GM23338 (cell line): Measurements from ENCODE around the gene ANKZF1. TPM values are rescaled to one million over a fixed set of nuclear protein-coding genes. Genes with fewer than 3 reads are reported as not detected.
A peak's percentile ranks its signal among the peaks of the same experiment; 100 is the strongest.

Experiments used
- ATAC-seq: fragments of 200-7000 bp; cut with Tn5 transposase; 3 replicates; pipeline ENCODE4 v1.9.1; 2020
- DNase-seq: peaks from one replicate; pipeline ENCODE4 v3.0.0-alpha.2; 2015; ENCODE audit warnings: low spot score
- H2AFZ ChIP-seq: fragments of 200-600 bp; sonication (generic); 2 replicates; pipeline ENCODE4 v1.8.0; 2016; ENCODE audit warnings: antibody characterized with exemption, mild to moderate bottlenecking, moderate library complexity
- H3F3A ChIP-seq: fragments of 200-600 bp; sonication (generic); replicated peaks from 2 replicates; pipeline ENCODE4 v1.8.0; 2017; ENCODE audit warnings: antibody characterized with exemption, mixed run types, low read depth
- H3K27ac ChIP-seq: fragments of 200-600 bp; sonication (generic); 2 replicates; pipeline ENCODE4 v1.6.1; 2016; ENCODE audit warnings: low read depth
- H3K27me3 ChIP-seq: fragments of 200-600 bp; sonication (generic); 2 replicates; pipeline ENCODE4 v1.8.0; 2016; ENCODE audit warnings: mild to moderate bottlenecking, mixed run types, moderate library complexity; ENCODE audit not compliant: insufficient read depth
- H3K36me3 ChIP-seq: fragments of 200-600 bp; sonication (generic); 2 replicates; pipeline ENCODE4 v1.8.0; 2016; ENCODE audit warnings: mild to moderate bottlenecking; ENCODE audit not compliant: insufficient read depth
- H3K4me1 ChIP-seq: fragments of 200-600 bp; sonication (generic); 2 replicates; pipeline ENCODE4 v1.8.0; 2016; ENCODE audit warnings: mild to moderate bottlenecking, moderate library complexity; ENCODE audit not compliant: insufficient read depth
- H3K4me2 ChIP-seq: fragments of 200-600 bp; sonication (generic); 2 replicates; pipeline ENCODE4 v1.7.1; 2017; ENCODE audit warnings: mixed run types
- H3K4me3 ChIP-seq: fragments of 200-600 bp; sonication (generic); 2 replicates; pipeline ENCODE4 v1.6.1; 2016; ENCODE audit warnings: mixed run types
- H3K79me2 ChIP-seq: fragments of 200-600 bp; sonication (generic); replicated peaks from 2 replicates; pipeline ENCODE4 v1.8.0; 2017; ENCODE audit warnings: mild to moderate bottlenecking; ENCODE audit not compliant: insufficient read depth
- H3K9me2 ChIP-seq: fragments of 200-600 bp; sonication (generic); 2 replicates; pipeline ENCODE4 v1.8.0; 2017; ENCODE audit not compliant: insufficient read depth
- H4K20me1 ChIP-seq: fragments of 200-600 bp; sonication (generic); replicated peaks from 2 replicates; pipeline ENCODE4 v1.8.0; 2017; ENCODE audit warnings: mild to moderate bottlenecking; ENCODE audit not compliant: insufficient read depth
- H3K27ac Mint-ChIP-seq: 2 replicates; pipeline ENCODE4 v1.8.0; 2020; ENCODE audit warnings: inconsistent platforms, mild to moderate bottlenecking, moderate library complexity, mixed read lengths
- H3K27me3 Mint-ChIP-seq: 3 replicates; pipeline ENCODE4 v1.8.0; 2022; ENCODE audit warnings: low read depth, mild to moderate bottlenecking, moderate library complexity, mixed read lengths, inconsistent platforms; ENCODE audit not compliant: insufficient read depth, poor library complexity
- H3K36me3 Mint-ChIP-seq: 3 replicates; pipeline ENCODE4 v1.8.0; 2021; ENCODE audit warnings: low read depth, mild to moderate bottlenecking, inconsistent platforms, moderate library complexity, mixed read lengths
- H3K4me1 Mint-ChIP-seq: 3 replicates; pipeline ENCODE4 v1.8.0; 2020; ENCODE audit warnings: mild to moderate bottlenecking, inconsistent platforms, mixed read lengths
- H3K4me3 Mint-ChIP-seq: 3 replicates; pipeline ENCODE4 v1.8.0; 2021; ENCODE audit warnings: moderate library complexity, mild to moderate bottlenecking, inconsistent platforms, mixed read lengths
- H3K9me3 Mint-ChIP-seq: 3 replicates; pipeline ENCODE4 v1.8.0; 2020; ENCODE audit warnings: moderate library complexity, mild to moderate bottlenecking, inconsistent platforms, mixed read lengths
- CREB1 ChIP-seq: fragments of 250-450 bp; sonication (Bioruptor Pico); IDR thresholded peaks from 2 replicates; pipeline ENCODE4 v1.5.0; 2020; ENCODE audit warnings: low read depth, mild to moderate bottlenecking, moderate library complexity
- CTCF ChIP-seq, 2 experiments: fragments of 200-600 bp in 1 of 2; sonication (generic) in 1 of 2; conservative IDR thresholded peaks; 2 replicates each; pipeline versions ENCODE4 v1.5.1 to v1.6.1; 2016 to 2017; ENCODE audit warnings: antibody characterized with exemption in 2 of 2, low read depth in 2 of 2, mild to moderate bottlenecking in 2 of 2, moderate library complexity in 1 of 2
- ETS1 ChIP-seq: IDR thresholded peaks from 2 replicates; pipeline ENCODE4 v1.6.1; 2016; ENCODE audit warnings: antibody characterized with exemption
- EZH2 ChIP-seq: fragments of 200-600 bp; sonication (generic); IDR thresholded peaks from one replicate; pipeline ENCODE4 v1.8.0; 2017; ENCODE audit warnings: antibody characterized with exemption, mild to moderate bottlenecking, low read depth; ENCODE audit not compliant: unreplicated experiment
- EZH2phosphoT487 ChIP-seq: fragments of 200-600 bp; sonication (generic); IDR thresholded peaks from one replicate; pipeline ENCODE4 v1.8.1; 2018; ENCODE audit warnings: antibody characterized with exemption; ENCODE audit not compliant: unreplicated experiment
- JUNB ChIP-seq: IDR thresholded peaks from one replicate; pipeline ENCODE4 v1.6.1; 2016; ENCODE audit warnings: antibody characterized with exemption; ENCODE audit not compliant: unreplicated experiment
- NANOG ChIP-seq: IDR thresholded peaks from 2 replicates; pipeline ENCODE4 v1.6.1; 2016; ENCODE audit warnings: antibody characterized with exemption, borderline replicate concordance
- POLR2AphosphoS5 ChIP-seq: IDR thresholded peaks from 2 replicates; pipeline ENCODE4 v1.6.1; 2016; ENCODE audit warnings: antibody characterized with exemption, low read depth
- REST ChIP-seq: IDR thresholded peaks from one replicate; pipeline ENCODE4 v1.6.1; 2018; ENCODE audit warnings: antibody characterized with exemption; ENCODE audit not compliant: unreplicated experiment
- STAT1 ChIP-seq: IDR thresholded peaks from one replicate; pipeline ENCODE4 v1.6.1; 2016; ENCODE audit warnings: antibody characterized with exemption; ENCODE audit not compliant: unreplicated experiment
- ZNF114 ChIP-seq: fragments of 250-450 bp; sonication (Bioruptor Pico); IDR thresholded peaks from 2 replicates; pipeline ENCODE4 v1.5.0; 2020; ENCODE audit warnings: mild to moderate bottlenecking, moderate library complexity
- ZNF331 ChIP-seq: fragments of 250-450 bp; sonication (Bioruptor Pico); IDR thresholded peaks from 2 replicates; pipeline ENCODE4 v1.5.0; 2020; ENCODE audit warnings: low read depth, mild to moderate bottlenecking, moderate library complexity
- ZNF462 ChIP-seq: fragments of 250-450 bp; sonication (Bioruptor Pico); IDR thresholded peaks from 2 replicates; pipeline ENCODE4 v1.5.0; 2020; ENCODE audit warnings: mild to moderate bottlenecking, moderate library complexity
- polyA plus RNA-seq: library from polyadenylated mRNA; unstranded; fragments of >200 nt; fragmentation: Nextera tagmentation; extraction: Ambion mirVana; gene quantifications from 2 replicates; pipeline ENCODE4 v1.2.1, GENCODE V29; 2016
- total RNA-seq: library from RNA; depleted of rRNA; stranded (reverse); fragments of >200 nt; shearing (Covaris generic); gene quantifications from 2 replicates; pipeline ENCODE4 v1.2.3, GENCODE V29; 2014

The ANKZF1 gene
- total and polyA plus RNA-seq, 2 experiments from 2014 or later: 29.9 to 61.9 TPM

GRCh38 chr2:219218732-219219701, 10.6 kb upstream of the ANKZF1 start, which contains the start of gene ABCB6:
Gene ABCB6 (minus strand): TSS chr2:219218958. CDS start chr2:219218673, 285 bp downstream.
- no peaks in the 10 kb centered on the region for H3K79me2 ChIP-seq
- ATAC-seq: peak; percentile 73
- no peaks in the 10 kb centered on the region; the same call in 1 of the 2 replicates for H4K20me1 ChIP-seq
- H3K36me3 ChIP-seq: peaks cover 5% of the 10 kb centered on the region; the same call in 1 of the 2 replicates
- Mint-ChIP-seq H3K4me1 (peaks cover 21% of the 10 kb centered on the region), H3K9me3 (no peaks in the 10 kb centered on the region), H3K27ac (peak within 1 kb of the TSS; percentile 95), H3K4me3 (peak within 1 kb of the TSS; percentile 90), H3K27me3 (peaks cover 14% of the 10 kb centered on the region), H3K36me3 (peaks cover 45% of the 10 kb centered on the region)
- peak within 1 kb of the TSS; percentile 81; the same call in 1 of the 2 replicates for H2AFZ ChIP-seq
- no peaks in the 10 kb centered on the region for H3K9me2 ChIP-seq
- TF ChIP-seq CREB1 (CRISPR knock-in tag) (no peak), ZNF114 (no peak), POLR2AphosphoS5 (peak; percentile 84), ETS1 (peak; percentile 24; the same call in 1 of the 2 replicates), ZNF462 (CRISPR knock-in tag) (no peak), CTCF (conservative IDR thresholded peaks at IDR 0.05; ENCODE audit: low read depth in 2 of 2) (no peak), STAT1 (no peak), EZH2phosphoT487 (no peak), ZNF331 (CRISPR knock-in tag) (no peak), NANOG (no peak), EZH2 (no peak), JUNB (no peak), REST (no peak)
- no peaks in the 10 kb centered on the region for H3K27me3 ChIP-seq
- peak; percentile 95 for DNase-seq
- H3F3A ChIP-seq: peaks cover 9% of the 10 kb centered on the region; the same call in 1 of the 2 replicates
- peak within 1 kb of the TSS; percentile 81 for H3K4me3 ChIP-seq
- H3K4me1 ChIP-seq: peaks cover 17% of the 10 kb centered on the region
- peak within 1 kb of the TSS; percentile 80; the same call in 1 of the 2 replicates for H3K27ac ChIP-seq
- peak within 1 kb of the TSS; percentile 90 for H3K4me2 ChIP-seq
